HG02623 (cell line): ENCODE data around the gene TMEM203.
"Not testable (repeated sequence)": the region's sequence is repeated elsewhere in the genome, so short reads cannot be mapped to it uniquely, and the experiment has no call there.

Experiments used
- ATAC-seq: cut with Tn5 transposase; IDR thresholded peaks from one replicate; pipeline ENCODE4 v1.9.1; 2021; ENCODE audit warnings: moderate library complexity; ENCODE audit not compliant: unreplicated experiment

Gene TMEM203

GRCh38 chr9:137242269-137243203 is 37.1 kb upstream of the TMEM203 start:
- no peak for ATAC-seq

DNA sequence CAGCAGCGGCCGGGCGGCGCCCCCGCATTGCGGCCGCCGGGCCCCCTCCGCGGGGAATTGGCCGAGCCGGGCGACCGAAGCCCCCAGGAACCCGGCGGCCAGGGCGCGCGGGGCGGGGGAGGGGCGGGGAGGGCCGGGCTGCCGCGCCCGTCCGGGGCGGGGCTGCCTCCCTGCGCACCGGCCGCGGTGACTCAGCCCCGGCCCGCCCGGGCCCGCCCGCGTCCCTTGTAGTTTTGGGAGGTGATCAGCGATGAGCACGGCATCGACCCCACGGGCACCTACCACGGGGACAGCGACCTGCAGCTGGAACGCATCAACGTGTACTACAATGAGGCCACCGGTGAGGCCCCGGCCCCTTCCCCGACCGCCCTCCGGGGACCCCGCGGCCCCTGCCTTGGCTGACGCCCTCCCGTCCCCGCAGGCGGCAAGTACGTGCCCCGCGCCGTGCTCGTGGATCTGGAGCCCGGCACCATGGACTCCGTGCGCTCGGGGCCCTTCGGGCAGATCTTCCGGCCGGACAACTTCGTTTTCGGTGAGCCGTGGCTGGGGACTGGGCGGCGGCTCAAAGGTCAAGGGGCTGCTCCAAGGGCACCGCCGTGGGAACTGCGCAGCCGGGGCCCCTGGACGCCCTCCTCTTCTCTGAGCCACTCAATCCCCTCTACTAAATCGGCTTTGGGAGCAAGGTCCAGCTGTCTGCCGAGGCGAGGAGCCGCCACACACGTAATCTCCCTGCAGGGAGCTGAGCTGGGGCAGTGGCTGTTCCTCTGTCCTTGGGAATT is 36.2 kb upstream of the TMEM203 start:
- no peak for ATAC-seq

DNA sequence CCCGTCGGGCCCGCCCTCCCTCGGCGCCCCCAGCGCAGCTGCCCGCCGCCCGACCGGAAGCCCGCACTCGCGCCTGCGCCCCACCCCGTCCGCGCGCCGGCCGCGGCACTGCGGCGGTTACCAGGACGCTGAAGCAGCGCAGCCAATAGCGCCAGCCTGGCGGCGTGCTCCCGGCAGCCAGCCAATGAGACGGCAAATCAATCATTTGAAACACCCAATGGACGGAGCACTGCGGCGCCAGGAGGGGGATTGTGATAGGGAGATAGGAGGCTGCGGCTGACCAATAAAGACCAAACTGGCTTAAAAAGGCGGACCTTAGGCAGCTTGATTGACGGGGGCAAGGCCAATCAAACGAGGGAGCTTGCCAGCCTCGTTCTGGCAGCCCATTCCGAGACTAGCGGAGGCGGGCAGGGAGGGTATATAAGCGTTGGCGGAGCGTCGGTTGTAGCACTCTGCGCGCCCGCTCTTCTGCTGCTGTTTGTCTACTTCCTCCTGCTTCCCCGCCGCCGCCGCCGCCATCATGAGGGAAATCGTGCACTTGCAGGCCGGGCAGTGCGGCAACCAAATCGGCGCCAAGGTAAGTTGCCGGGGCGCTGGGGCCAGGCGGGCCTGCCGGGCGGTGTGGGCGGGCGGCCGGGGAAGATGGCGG is 35.5 kb upstream of the TMEM203 start, which contains the start of gene TUBB4B:
Gene TUBB4B (plus strand): TSS at position 447 of the 649 bp plus-strand sequence. CDS start 74 bp downstream, at position 521.
- ATAC-seq: peak; percentile 72

GRCh38 chr9:137240318-137240840 is 34.9 kb upstream of the TMEM203 start:
- ATAC-seq: peak; percentile 16

DNA sequence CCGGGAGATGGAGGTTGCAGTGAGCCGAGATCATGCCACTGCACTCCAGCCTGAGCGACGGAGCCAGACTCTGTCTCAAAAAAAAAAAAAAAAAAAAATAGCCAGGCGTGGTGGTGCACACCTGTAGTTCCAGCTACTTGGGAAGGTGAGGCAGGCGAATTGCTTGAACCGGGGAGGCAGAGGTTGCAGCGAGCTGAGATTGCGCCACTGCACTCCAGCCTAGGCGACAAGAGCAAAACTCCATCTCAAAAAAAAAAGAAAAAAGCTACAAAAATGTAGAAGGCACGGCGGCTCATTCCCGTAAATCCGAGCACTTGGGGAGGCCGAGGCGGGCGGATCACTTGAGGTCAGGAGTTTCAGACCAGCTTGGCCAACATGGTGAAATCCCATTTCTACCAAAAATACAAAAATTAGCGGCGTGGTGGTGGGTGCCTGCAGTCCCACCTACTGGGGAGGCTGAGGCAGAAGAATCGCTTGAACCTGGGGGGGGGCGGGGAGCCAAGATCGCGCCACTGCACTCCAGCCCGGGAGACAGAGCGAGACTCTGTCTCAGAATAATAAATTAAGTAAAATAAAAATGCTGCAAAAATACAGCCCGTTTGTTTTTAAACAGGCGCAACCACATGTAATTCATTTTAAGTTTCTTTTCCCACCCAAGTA is 34.2 kb upstream of the TMEM203 start:
- not testable (repeated sequence) for ATAC-seq

DNA sequence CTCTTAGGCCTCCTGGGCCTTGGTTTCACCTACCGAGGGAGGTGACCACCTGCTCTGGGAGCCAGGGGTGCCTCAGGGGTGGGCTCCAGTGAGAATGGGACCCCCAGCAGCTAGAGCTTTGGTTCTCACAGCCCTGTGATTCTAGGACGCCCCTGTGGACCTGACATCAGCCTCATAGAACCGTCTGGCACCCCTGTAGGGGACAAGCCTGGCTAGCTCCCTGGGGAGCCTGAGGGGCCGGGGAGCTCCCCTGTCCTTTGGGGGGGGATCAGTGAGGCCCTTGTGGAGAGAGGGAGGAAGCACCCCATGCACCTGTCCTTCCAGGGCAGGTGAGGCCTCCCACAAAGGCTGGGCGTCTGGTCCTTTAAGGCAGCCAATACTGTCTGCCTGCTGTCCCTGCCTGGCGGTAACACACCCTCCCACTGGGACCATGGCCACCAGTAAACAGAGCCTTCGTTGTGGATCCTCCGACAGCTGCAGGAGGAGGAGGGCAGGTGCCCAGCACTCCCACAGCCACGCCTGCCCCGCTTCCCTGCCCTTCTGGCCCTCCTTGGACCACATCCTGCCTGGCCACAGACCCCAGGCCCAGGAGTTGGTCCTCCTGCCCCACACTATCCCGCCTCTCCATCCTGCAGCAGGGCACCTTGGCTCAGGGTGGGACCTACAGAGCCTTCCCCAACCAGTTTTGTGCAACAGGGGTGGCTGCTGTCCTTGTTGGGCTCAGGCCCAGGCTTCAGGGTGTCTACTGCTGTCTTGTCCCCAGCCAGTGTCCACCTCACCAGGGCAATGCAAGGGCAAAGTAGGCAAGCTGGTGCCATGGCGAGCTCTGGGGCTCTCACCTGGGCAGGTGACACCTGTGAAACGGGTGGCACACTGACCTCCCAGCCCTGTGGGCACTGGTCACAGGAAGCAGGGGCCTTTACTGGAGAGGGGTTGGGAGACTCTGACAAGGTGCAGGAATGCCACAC is 32.6 kb upstream of the TMEM203 start:
- ATAC-seq: no peak

DNA sequence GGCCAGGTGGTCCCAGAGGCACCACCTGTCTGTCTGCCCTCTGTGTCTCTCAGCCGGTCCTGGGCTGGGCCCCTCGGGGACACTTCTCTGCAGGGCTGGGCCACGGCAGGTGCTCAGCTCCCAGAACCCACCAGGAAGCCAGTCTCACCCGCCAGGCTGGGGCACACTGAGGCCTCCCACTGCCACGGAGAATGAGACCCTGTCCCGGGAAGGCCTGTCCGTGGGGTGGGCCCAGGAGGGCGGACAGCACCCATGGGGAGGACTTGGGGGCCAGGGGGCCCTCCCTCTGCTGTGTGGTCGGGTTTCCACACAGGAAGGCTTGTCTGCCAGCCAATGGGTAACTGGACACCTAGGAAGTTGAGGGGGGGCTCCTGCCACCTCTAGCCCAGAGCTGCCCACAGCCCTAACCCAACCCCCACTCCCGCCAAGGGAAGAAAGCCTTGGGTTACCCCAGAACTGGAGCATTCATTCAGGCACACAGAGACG is 31.5 kb upstream of the TMEM203 start:
- ATAC-seq: no peak

DNA sequence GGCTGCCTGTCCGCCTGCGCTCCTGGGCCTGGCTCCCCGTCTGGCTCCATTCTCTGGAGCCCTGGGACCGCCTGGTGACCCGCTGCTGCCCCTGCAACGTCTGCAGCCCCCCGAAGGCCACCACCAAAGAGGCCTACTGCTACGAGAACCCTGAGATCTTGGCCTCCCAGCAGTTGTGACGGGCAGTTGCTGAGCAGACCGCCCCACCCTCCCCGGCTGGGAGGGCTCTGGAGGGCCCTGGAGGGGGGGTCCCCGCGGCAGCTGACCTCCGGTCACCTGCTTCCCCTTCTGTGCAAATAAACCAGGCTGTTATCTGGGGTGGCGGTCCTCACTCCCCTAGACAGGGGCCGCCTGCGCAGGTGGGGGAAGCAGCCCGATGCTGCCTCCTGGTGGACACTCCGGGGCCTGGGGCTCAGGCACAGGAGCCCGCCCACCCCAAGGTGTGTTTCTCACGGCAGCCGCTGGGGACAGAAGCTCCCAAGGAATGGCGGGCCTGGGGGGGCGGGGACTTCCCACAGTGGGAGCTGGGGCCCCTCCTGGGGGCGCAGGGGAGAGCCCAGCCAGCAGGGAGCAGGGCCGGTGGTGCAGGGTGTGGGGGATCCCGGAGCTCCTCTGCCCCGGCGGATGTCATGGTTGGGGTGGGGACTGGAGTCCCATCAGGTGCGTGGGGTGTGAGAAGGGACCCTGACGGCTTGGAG is 30.9 kb upstream of the TMEM203 start:
- ATAC-seq: no peak

DNA sequence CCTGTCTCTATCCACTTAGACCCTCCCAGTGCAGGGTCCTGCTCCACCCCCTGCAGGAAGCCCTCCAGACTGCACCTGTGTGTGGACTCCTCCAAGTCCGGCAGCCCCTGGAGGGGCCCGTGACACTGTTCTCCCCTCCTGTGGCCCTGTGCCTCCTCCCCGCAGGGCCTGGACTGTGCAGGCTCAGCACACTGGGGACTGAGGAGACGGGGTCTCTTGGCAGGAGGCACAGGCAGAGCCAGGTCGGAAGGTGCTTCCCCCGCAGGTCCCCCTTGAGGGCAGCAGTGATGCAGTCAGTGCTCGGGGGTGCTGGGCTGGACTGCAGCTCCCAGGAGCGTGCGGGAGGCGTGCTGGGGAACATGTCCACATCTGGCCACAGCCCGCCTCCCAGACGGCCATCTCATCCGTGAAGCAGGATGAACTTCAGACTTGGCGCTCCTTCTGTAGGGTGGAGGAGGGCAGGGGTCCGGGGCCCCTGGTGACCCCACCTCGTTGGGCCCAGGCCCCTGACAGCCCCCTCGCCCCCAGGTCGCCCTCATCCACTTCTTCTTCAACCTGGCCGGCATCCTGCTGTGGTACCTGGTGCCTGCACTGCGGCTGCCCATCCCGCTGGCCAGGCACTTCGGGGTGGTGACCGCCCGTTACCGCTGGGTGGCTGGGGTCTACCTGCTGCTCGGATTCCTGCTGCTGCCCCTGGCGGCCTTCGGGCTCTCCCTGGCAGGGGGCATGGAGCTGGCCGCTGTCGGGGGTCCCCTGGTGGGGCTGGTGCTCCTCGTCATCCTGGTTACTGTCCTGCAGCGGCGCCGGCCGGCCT is 30.2 kb upstream of the TMEM203 start:
- ATAC-seq: no peak

DNA sequence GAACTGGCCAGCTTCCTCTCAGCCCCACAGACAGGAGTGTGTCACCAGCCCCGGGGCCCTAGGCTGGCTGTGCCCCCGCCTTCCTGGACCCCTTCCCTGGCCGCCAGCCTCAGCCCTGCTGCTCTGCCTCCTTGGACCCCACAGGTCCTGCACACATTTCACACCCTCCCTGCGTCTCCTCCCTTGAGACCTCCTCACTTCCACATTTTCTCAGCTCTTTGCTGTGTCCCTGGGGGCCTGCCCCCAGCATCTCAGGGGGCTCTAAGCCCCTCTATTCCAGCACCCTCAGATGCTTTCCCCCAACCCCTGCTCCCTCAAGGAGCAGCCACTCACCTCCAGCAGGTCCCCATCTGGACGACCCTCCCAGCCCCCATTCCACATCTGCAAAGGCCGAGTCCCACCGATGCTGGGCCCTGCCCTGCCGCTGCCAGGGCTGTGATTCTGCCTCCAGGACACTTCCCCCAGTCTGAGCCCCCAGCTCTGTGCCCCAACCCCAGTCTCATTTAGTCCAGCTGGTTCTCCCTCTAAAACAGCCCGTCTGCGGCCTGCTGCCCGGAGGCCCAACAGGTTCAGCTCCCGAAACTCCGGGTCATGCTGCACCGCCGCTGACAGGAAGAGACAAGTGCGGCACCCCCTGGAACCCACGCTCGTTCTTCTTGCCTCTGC is 29.4 kb upstream of the TMEM203 start:
- ATAC-seq: no peak

DNA sequence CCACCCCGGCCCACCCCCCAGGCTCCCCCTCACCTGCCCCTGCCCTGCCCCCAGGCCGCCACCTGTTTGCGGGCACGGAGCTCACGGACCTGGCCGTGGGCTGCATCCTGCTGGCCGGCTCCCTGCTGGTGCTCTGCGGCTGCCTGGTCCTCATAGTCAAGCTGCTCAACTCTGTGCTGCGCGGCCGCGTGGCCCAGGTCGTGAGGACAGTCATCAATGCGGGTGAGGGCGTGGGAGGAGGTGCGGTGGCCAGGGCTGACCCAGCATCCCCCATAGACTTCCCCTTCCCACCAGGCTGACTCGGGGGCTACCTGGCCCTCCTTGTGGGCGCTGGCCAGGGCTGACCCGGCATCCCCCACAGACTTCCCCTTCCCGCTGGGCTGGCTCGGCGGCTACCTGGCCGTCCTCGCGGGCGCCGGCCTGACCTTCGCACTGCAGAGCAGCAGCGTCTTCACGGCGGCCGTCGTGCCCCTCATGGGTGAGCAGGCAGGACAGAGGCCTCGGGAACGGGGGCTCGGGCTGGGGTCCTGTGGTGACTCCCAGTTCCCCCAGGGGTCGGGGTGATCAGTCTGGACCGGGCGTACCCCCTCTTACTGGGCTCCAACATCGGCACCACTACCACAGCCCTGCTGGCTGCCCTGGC is 28.7 kb upstream of the TMEM203 start:
- ATAC-seq: no peak

- ATAC-seq: no peak
Measured at GRCh38 chr9:137233143-137233980, 27.9 kb upstream of the TMEM203 start.

- ATAC-seq: no peak
Measured at GRCh38 chr9:137232510-137232909, 27.1 kb upstream of the TMEM203 start.

DNA sequence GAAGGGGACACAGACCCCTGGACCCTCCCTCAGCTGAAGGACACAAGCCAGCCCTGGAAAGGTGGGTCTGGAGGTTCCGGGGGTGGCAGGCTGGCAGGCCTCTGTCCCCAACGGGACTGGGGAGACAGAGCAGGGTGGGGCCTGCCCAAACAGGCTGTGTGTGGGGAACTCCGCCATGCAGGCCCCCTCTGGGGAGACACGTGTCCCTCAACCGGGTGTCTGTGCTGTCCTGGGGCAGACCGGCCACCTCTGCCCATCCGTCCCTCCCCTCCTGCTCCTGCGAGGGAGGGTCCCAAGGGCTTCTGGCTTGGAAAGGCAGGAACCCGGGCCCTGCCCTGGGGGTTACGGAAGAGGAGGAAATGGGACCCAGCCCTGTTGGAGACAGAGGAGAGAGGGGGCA is 26.7 kb upstream of the TMEM203 start:
- ATAC-seq: no peak

DNA sequence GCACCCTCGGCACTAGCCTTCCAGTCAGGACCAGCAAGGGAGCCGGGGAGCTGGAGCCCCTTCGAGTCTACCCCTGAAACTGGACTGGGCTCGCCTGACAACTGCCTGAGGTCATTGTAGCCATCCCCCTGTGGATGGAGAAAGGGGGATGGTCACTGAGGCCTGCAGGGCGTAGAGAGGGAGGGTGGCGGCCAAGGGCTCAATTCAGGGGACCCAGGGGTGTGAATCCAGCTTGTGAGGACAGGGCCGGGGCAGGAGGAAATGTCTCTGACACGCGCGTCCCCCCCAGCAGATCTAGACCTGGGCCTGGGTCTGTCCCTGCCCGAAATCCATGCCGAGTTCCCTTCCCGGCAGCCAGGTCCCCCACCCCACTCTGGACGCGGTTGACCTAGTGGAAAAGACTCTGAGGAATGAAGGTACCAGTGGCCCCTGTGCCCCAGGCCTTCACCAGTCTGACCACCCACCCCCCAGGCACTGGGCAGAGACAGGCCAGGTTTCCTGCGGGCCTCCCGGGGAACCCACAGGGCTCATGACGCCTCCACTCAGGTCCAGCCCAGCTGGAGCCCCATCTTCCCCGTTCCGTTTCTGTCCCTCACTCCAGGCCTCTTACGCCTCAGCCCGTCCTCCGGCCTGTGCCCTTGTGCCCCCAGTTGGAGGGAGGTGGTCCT is 26.1 kb upstream of the TMEM203 start:
- ATAC-seq: no peak
